CD4-positive, alpha-beta T cell (primary cell): ENCODE results near the gene MPDU1. TPM values are rescaled to one million over a fixed set of nuclear protein-coding genes. Genes with fewer than 3 reads are reported as not detected.
A peak's percentile ranks its signal among the peaks of the same experiment; 100 is the strongest.

Experiments used
- ATAC-seq: fragments of 200-7000 bp; cut with Tn5 transposase; one replicate; pipeline ENCODE4 v1.10.0; 2022; ENCODE audit warnings: mild to moderate bottlenecking; ENCODE audit not compliant: poor library complexity
- CTCF ChIA-PET: fragments of 350-600 bp; sonication (Branson Sonifier 250); formaldehyde crosslinking; loops from one replicate; lab custom pipeline; 2021; ENCODE audit warnings: antibody characterized with exemption, inconsistent platforms; lab: Charles Lee
- POLR2A ChIA-PET: fragments of 350-600 bp; sonication (Branson Sonifier 250); formaldehyde crosslinking; loops from one replicate; lab custom pipeline; 2021; ENCODE audit warnings: antibody characterized with exemption, inconsistent platforms; lab: Charles Lee
- DNase-seq, 14 experiments: peaks; one replicate each; pipeline ENCODE4 v3.0.0-alpha.2; 2013 to 2020; ENCODE audit warnings: mixed read lengths in 2 of 14
- H3K27ac ChIP-seq, 2 donors: one replicate each; pipeline versions ENCODE4 v1.5.1 to v1.7.0; 2013; ENCODE audit warnings: low read length in 2 of 2, low read depth in 1 of 2, mild to moderate bottlenecking in 1 of 2
- H3K27me3 ChIP-seq, 2 experiments: 1 replicate in 1 of 2; 2 replicates in 1 of 2; pipeline versions ENCODE4 v1.6.1 to v1.7.0; 2013; ENCODE audit warnings: low read length in 2 of 2, control low read depth in 1 of 2, mild to moderate bottlenecking in 1 of 2, moderate library complexity in 1 of 2; ENCODE audit not compliant: insufficient read depth in 2 of 2, control insufficient read depth in 1 of 2
- H3K36me3 ChIP-seq: one replicate; pipeline ENCODE4 v1.6.1; 2013; ENCODE audit warnings: low read length, control low read depth; ENCODE audit not compliant: insufficient read depth
- H3K4me1 ChIP-seq: one replicate; pipeline ENCODE4 v1.6.1; 2013; ENCODE audit warnings: low read length, control low read depth; ENCODE audit not compliant: insufficient read depth
- H3K4me3 ChIP-seq: one replicate; pipeline ENCODE4 v1.5.1; 2013; ENCODE audit warnings: mild to moderate bottlenecking, low read length, moderate library complexity
- H3K9me3 ChIP-seq, 2 experiments: 1 replicate in 1 of 2; 2 replicates in 1 of 2; pipeline versions ENCODE4 v1.6.1 to v1.7.0; 2013; ENCODE audit warnings: low read length in 2 of 2, mild to moderate bottlenecking in 2 of 2, control low read depth in 1 of 2, moderate library complexity in 1 of 2; ENCODE audit not compliant: control insufficient read depth in 1 of 2, insufficient read depth in 1 of 2
- H3K27ac Mint-ChIP-seq: one replicate; pipeline ENCODE4 v1.8.0; 2020; ENCODE audit warnings: mixed read lengths
- H3K27me3 Mint-ChIP-seq: one replicate; pipeline ENCODE4 v1.8.0; 2021; ENCODE audit warnings: mixed read lengths
- H3K36me3 Mint-ChIP-seq: one replicate; pipeline ENCODE4 v1.8.0; 2021; ENCODE audit warnings: low read depth, mixed read lengths
- H3K4me1 Mint-ChIP-seq: one replicate; pipeline ENCODE4 v1.8.0; 2021; ENCODE audit warnings: low read depth, mixed read lengths
- H3K4me3 Mint-ChIP-seq: one replicate; pipeline ENCODE4 v1.8.0; 2020; ENCODE audit warnings: mild to moderate bottlenecking, mixed read lengths
- H3K9me3 Mint-ChIP-seq: one replicate; pipeline ENCODE4 v1.8.0; 2020; ENCODE audit warnings: mixed read lengths
- CTCF ChIP-seq: fragments of 200-600 bp; IDR thresholded peaks from one replicate; pipeline ENCODE4 v1.8.0; 2022; ENCODE audit warnings: antibody characterized with exemption, mild to moderate bottlenecking
- intact Hi-C, 2 experiments: fragments of 100-400 bp; cut with DNase I in 1 of 2; cut with micrococcal nuclease in 1 of 2; formaldehyde crosslinking; loops; one replicate each; pipeline versions ENCODE4 v1.15.1 to v1.9.0; 2023 to 2025; cut with DNase I, micrococcal nuclease
- total RNA-seq, 174 experiments: library from RNA in 2 of 174; stranded (reverse) in 2 of 174; gene quantifications; one replicate each; pipeline ENCODE4 v1.2.3 and lab custom pipeline; 2021 to 2026

Gene MPDU1
- total RNA-seq, 2 experiments from 2014 or later = 12.0 to 12.9 TPM

- H3K27ac ChIP-seq = peak within 1 kb of the TSS; percentile 34 to 67
- ChIA-PET CTCF (interaction anchor here (1.3 to 1.6 kb wide), 2 partner anchors 10 to 18 kb away, joined by 3 to 11 read pairs; no protein-coding TSS in a partner anchor), POLR2A (interaction anchor here (0.6 to 2.6 kb wide), 3 partner anchors 100 to 276 kb away, joined by 3 to 14 read pairs (median 6); partner anchors contain the start of genes TP53 and ZBTB4)
- intact Hi-C loops = no loop called here
- Mint-ChIP-seq H3K9me3 (no peaks in the 10 kb centered on the region), H3K4me3 (peak within 1 kb of the TSS; percentile 67), H3K4me1 (peaks cover 82% of the 10 kb centered on the region), H3K27ac (peak within 1 kb of the TSS; percentile 79), H3K36me3 (peaks cover 77% of the 10 kb centered on the region), H3K27me3 (no peaks in the 10 kb centered on the region)
- no peaks in the 10 kb centered on the region for H3K27me3 ChIP-seq
- peaks cover 0 to 5% of the 10 kb centered on the region in 2 experiments for H3K9me3 ChIP-seq
- peak in 8 of 14 experiments; percentile 23 to 80 (median 58) for DNase-seq
- H3K4me1 ChIP-seq = peaks cover 78% of the 10 kb centered on the region
- peaks cover 53% of the 10 kb centered on the region for H3K36me3 ChIP-seq
- ATAC-seq = peak; percentile 6
- TF ChIP-seq CTCF = no peak
- H3K4me3 ChIP-seq = peak within 1 kb of the TSS; percentile 41
Measured at GRCh38 chr17:7579001-7579833, 4.4 kb upstream of the MPDU1 start, which contains the start of gene CD68. TSS of gene CD68 (plus strand) at chr17:7579638. CDS start at chr17:7579678, 40 bp downstream.

- ATAC-seq (no peak), DNase-seq (peak in 2 of 14 experiments; percentile 36 to 42)
- no peaks in the 10 kb centered on the region for H3K27me3 Mint-ChIP-seq
- H3K4me3 ChIP-seq = peak overlapping the region; percentile 41
- peaks cover 81% of the 10 kb centered on the region for H3K4me1 Mint-ChIP-seq
- intact Hi-C loops = loop anchor here (5.0 to 10.0 kb wide), 2 partner anchors 107 to 535 kb away; partner anchors contain the start of genes SLC16A11 (in 1 of the 2), TP53 (in 1 of the 2) and WRAP53 (in 1 of the 2)
- H3K27ac Mint-ChIP-seq = peak overlapping the region; percentile 79
- no peaks in the 10 kb centered on the region for H3K27me3 ChIP-seq
- H3K27ac ChIP-seq = peak overlapping the region in 1 of 2 donors; percentile 67
- ChIA-PET CTCF (interaction anchor here (0.8 to 1.6 kb wide), 3 partner anchors 9 to 108 kb away, joined by 3 to 11 read pairs (median 3); no protein-coding TSS in a partner anchor), POLR2A (interaction anchor here (0.6 to 2.6 kb wide), 6 partner anchors 19 to 276 kb away, joined by 3 to 14 read pairs (median 4); partner anchors contain the start of genes TP53 and ZBTB4)
- H3K9me3 Mint-ChIP-seq = no peaks in the 10 kb centered on the region
- peaks cover 78% of the 10 kb centered on the region for H3K4me1 ChIP-seq
- H3K9me3 ChIP-seq = peaks cover 0 to 5% of the 10 kb centered on the region in 2 experiments
- no peak for TF ChIP-seq CTCF
- H3K36me3 Mint-ChIP-seq = peaks cover 73% of the 10 kb centered on the region
- H3K4me3 Mint-ChIP-seq = peak overlapping the region; percentile 67
- H3K36me3 ChIP-seq = peaks cover 45% of the 10 kb centered on the region
Measured at GRCh38 chr17:7579834-7580603, 3.6 kb upstream of the MPDU1 start.
